ENCODE measurements around the gene RAB11FIP4.
"Not testable (repeated sequence)": the region's sequence is repeated elsewhere in the genome, so short reads cannot be mapped to it uniquely, and the experiment has no call there.

Gene RAB11FIP4

DNA sequence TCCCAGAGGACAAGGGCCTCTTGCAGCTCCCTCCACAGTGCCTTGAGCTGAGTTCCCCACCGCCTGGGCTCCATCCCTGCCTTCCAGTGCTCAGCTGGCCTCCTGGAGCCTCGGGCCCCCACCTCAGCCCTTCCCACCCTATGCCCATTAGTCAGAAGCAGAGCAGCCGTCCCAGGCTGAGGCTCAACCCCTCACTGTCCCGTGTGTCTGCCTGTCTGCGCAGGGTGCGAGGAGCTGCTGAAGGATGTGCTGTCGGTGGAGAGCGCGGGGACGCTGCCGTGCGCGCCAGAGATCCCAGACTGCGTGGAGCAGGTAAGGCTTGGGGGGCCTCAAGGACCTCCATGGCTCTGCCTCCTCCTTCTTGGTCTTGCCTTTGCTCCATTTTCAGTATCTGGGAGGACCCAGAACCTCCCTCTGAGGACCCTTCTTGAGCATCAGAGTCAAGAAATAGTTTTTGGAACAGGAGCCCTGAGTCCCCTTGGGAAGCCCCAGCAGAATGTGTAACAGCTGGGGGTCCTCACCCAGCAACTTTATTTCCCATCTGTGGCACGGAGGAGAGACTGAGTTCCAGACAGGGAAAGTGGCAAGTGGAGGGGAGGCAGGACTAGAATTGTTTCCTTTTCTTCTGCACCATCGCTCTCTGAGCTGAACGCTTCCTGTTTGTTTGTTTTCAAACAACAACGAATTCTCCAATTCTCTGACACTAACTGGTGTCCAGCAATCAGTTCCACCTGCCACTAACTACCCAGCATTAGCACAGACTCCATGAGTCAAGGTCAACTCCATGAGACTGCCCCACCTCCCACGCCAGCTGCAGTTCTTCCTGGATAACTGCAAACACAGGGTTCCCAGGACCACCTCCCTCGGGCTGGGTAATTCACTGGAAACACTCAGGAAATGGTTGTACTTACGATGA, 42.6 kb downstream of the RAB11FIP4 start:
- DNase-seq: no peak

DNA sequence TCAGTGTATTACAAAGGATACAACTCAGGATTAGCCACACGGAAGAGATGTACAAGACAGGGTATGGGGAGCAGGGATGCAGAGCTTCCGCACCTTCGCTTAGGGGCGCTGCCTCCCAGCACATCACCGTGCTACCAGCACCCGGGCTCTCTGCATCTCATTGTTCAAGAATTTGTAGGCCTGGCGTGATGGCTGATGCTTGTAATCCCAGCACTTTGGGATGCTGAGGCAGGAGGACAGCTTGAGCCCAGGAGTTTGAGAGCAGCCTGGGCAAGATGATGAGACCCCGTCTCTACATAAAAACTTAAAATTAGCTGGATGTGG, 43.2 kb downstream of the RAB11FIP4 start:
- no peak for DNase-seq

- no peak for DNase-seq
These were observed 44.1 kb downstream of the RAB11FIP4 start for GRCh38 chr17:31435581-31435980.

DNA sequence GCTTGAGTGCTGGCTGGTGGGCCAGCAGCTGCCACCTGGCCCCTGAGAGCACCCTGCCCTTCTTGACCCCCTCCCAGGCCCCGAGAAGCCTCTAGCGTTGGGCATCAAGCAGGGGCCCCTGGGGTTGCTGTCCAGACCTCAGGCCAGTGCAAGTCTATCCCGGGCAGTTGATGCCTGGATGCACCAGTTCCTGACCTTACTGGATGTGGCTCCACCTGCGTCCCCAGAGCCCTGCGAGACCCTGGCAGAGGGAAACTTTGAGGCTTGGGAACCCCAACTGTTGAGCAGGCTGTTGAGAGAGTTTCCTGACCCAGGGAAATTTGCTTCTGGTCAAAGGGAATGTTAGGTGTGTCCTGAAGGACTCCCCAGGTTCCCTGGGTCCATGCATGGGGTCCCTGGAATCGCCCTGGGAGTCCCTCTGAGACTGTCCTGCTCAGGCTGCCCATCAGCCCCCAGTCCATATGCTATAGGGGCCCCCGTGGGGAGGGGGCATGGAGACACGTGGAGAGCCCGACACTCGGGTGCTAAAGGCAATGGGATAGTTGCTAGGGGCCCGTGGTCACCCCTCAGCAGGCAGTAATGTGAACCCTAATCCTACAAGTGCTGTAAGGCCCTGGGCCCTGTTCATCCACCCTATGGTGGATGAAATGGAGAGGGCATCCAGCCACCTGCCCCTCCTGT, 46.4 kb downstream of the RAB11FIP4 start:
- DNase-seq: no peak

- no peak for DNase-seq
These were observed 48.2 kb downstream of the RAB11FIP4 start for GRCh38 chr17:31439716-31440115.

DNA sequence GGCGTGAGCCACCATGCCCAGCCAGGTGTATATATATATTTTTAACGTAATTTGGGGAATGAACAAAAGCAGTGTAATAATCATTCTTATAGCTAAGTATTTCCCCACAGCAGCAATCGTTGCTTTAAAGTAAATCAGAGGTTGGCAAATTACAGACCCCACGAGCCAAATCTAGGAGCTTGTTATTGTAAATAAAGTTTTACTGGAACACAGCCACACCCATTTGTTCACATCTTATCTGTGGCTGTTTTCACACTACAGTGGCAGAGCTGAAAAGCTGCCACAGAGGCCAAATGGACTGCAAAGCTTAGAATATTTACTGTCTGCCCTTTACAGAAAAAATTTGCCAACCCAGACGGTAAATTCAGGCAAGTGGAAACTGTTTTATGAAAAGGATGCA, 50.8 kb downstream of the RAB11FIP4 start:
- DNase-seq: no peak

- DNase-seq: not testable (repeated sequence)
These were observed 51.4 kb downstream of the RAB11FIP4 start for GRCh38 chr17:31442856-31443255.

GRCh38 chr17:31443386-31443785, 51.9 kb downstream of the RAB11FIP4 start:
- DNase-seq: no peak

DNA sequence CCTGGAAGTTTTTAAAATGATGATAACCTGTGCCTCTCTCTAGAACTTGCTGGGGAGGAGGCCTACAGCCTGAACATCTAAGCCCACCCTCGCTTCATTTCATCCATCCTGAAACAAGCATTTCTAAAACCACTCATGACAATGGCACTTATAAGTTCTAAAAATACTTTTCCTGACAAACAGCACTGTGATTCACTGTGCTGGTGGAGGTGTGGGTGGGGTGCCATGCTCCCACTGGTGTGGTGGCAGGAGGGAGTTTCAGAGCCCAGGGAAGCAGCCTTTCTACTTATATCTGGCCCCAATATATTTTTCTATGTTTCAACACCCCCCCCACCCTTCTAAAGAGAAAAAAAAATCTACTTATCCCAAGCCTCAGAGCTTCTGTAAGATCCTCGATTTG, 52.6 kb downstream of the RAB11FIP4 start:
- no peak for DNase-seq

- no peak for DNase-seq
These were observed 54.9 kb downstream of the RAB11FIP4 start for GRCh38 chr17:31446195-31446967.

DNA sequence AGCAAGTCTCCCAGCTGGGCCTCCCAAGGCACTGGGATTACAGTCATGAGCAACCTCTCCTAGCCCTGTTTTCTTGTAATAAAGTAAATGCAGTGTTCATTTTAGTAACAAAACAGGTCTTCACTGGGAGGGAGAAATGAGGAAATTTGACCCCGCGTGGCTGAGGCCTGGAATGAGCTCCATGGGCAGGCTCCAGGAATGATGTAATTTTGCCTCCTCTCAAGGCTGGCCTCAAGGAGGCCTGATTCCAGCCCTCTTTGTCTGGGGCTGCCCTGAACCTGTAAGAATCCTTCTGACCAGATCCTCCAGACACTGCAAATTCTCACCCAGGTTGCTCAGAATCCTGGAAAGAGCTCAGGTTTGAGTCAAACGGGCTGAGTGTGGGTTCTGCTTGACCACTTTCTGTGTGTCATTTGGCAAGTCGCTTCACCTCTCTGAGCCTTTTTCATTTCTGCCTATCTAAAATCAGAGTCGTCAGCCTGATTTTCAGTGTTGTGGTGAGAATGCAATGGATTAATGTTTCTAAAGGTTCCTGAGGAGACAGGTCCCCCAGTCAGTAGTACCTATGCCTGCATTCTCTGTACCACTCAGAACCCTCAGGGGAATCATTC, 57.1 kb downstream of the RAB11FIP4 start:
- DNase-seq: no peak

GRCh38 chr17:31449111-31449510, 57.6 kb downstream of the RAB11FIP4 start:
- no peak for DNase-seq

DNA sequence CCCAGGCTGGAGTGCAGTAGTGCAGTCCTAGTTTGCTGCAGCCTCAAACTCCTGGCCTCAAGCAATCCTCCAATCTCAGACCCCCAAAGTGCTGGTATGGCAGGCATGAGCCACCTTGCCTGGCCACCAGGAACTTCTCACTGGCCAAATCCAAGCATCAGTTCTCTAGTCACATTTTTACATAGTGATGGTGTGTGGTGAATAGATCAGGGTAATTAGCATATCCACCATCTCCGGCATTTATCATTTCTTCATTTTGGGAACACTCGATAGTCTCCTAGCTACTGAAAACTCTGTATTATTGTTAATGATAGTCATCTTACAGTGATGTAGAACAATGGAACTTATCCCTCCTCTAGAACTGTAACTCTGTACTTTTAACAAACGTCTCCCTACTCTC, 58.3 kb downstream of the RAB11FIP4 start:
- DNase-seq: no peak

GRCh38 chr17:31452101-31452500, 60.6 kb downstream of the RAB11FIP4 start:
- DNase-seq: no peak

GRCh38 chr17:31452561-31453110, 61.2 kb downstream of the RAB11FIP4 start:
- no peak for DNase-seq

DNA sequence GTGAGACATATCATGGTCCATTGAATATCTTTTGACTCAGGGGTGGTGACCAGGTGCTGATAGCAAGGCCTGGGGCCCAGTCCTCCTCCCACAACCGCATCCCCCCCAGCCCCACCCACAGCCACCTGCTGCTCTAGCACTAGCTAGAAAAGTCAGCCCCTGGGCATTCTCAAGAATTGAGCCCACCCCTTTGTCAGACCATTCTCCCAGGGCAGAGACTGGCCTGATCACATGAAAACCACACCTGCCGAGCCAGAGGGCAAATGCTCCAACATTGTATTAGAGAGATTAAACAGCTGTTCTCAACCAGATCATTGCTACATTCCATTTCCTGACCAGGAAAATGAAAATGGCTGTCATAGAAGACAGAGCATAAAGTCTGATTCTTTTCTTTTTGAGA, 62.4 kb downstream of the RAB11FIP4 start:
- DNase-seq: no peak

GRCh38 chr17:31456814-31457213, 65.3 kb downstream of the RAB11FIP4 start:
- no peak for DNase-seq

DNA sequence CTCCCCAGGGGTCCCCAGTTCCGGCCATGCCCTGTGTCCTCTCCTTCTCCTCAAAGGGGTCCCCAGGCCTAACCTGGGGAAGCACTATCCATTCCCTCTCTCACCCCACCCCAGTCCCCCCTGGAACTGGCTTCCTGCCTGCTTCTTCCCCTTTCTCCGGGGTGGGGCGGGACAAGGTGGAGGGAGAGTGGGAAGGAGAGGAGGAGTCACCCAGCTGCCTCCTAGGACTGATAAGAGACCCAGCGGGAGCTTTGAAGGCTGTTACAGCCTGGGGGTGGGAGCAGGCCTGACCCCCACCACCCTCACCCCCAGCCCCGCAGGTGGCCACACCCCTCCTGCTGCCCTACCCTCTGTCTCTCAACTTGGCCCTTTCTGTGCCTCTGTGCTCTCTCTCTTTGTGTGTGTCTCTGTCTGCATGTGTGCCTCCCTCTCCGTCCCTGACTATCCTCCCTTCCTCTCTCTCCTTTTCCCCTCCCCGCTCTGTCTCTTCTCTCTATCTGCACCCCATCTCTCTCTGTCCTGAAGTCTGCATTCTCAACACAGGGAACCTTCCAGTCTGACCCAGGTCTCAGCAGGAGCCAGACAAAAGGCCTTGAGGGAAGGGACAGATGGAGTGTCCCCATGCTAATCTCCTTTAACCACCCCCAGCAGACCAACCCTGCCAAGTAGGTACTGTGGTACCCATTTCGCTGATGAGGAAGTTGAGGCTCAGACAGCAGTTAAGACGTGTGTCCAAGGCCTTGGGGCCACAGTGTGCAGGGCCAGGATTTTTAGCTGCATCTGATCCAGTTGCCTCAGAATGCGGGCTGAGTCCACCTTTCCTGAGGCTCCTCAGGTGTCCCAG, 66.1 kb downstream of the RAB11FIP4 start:
- DNase-seq: no peak

GRCh38 chr17:31458829-31459228, 67.4 kb downstream of the RAB11FIP4 start:
- no peak for DNase-seq

GRCh38 chr17:31459716-31460115, 68.2 kb downstream of the RAB11FIP4 start:
- DNase-seq: no peak

DNA sequence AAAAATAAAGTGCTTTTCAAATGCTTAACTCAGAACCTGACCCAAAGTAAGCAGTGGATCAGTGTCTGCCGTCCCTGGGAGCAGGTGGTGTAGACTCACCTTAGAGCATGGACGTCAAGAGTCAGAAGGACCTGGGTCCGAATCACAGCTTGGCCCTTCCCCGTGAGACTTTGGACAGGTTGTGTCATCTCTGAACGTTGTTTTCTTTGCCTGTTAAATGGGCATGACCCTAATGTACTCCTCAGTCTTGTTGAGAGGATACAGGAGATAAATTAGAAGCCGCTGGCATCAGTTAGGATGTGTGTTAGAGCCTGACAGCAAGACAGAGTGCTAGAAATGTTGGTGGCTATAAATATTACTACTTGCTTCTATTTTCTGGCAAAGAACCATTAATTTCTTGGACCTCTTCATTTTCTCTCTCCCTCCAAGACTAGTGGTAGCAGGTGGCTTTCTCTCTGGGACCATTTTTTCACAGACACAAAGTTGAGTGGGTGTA, 68.8 kb downstream of the RAB11FIP4 start:
- no peak for DNase-seq
